Endothelial cell of umbilical vein (primary cell): Measurements from ENCODE around the gene STK10.

Source experiments
- CTCF ChIP-seq, 2 donors: IDR thresholded peaks; 1 replicate in 1 of 2; 2 replicates in 1 of 2; pipeline ENCODE4 v1.5.1; 2011; ENCODE audit warnings: low read length in 2 of 2, mild to moderate bottlenecking in 2 of 2, moderate library complexity in 2 of 2, control low read depth in 1 of 2, inconsistent platforms in 1 of 2, low read depth in 1 of 2; ENCODE audit not compliant: insufficient read depth in 1 of 2; ENCODE audit errors: extremely low read depth in 1 of 2
- MAX ChIP-seq: IDR thresholded peaks from 2 replicates; pipeline ENCODE4 v1.6.1; 2011; ENCODE audit not compliant: insufficient read depth, insufficient read length
- MYC ChIP-seq: IDR thresholded peaks from one replicate; pipeline ENCODE4 v1.6.1; 2011; ENCODE audit warnings: mild to moderate bottlenecking, low read depth, low read length

- no peak for TF ChIP-seq CTCF (IDR thresholded peaks at IDR 0.05; ENCODE audit: extremely low read depth in 1 of 2, insufficient read depth in 1 of 2, low read depth in 1 of 2, low read length in 2 of 2)
- TF ChIP-seq MYC = no peak
- no peak for TF ChIP-seq MAX
Observed at GRCh38 chr5:171999100-171999499, 188.9 kb downstream of the STK10 start.
